H1 (cell line): ENCODE results near the gene LRRC61.

Experiments
- BACH1 ChIP-seq: IDR thresholded peaks from 2 replicates; pipeline ENCODE4 v1.6.1; 2012; ENCODE audit warnings: low read length, improper control_type of control experiment
- CEBPB ChIP-seq: IDR thresholded peaks from 2 replicates; pipeline ENCODE4 v1.6.1; 2012; ENCODE audit warnings: low read depth, low read length
- CREB1 ChIP-seq: IDR thresholded peaks from 2 replicates; pipeline ENCODE4 v1.6.1; 2012; ENCODE audit warnings: inconsistent platforms
- CTCF ChIP-seq, 3 experiments: IDR thresholded peaks; 1 replicate in 2 of 3; 2 replicates in 1 of 3; pipeline versions ENCODE4 v1.5.1 to v1.6.1; 2011; ENCODE audit warnings: low read length in 3 of 3, mild to moderate bottlenecking in 3 of 3, inconsistent platforms in 2 of 3, low read depth in 1 of 3, moderate library complexity in 1 of 3; ENCODE audit not compliant: insufficient read depth in 1 of 3; ENCODE audit errors: control extremely low read depth in 1 of 3
- EZH2 ChIP-seq: fragments of 200-600 bp; sonication (generic); IDR thresholded peaks from 2 replicates; pipeline ENCODE4 v1.7.1; 2012; ENCODE audit warnings: low read depth, mild to moderate bottlenecking, moderate library complexity, low read length, inconsistent platforms; ENCODE audit not compliant: severe bottlenecking
- POLR2AphosphoS5 ChIP-seq: IDR thresholded peaks from 2 replicates; pipeline ENCODE4 v1.6.1; 2011; ENCODE audit warnings: low read depth, low read length
- RAD21 ChIP-seq, 2 experiments: IDR thresholded peaks in 1 of 2; conservative IDR thresholded peaks in 1 of 2; 2 replicates each; pipeline ENCODE4 v1.6.1; 2011; ENCODE audit warnings: low read depth in 2 of 2, low read length in 2 of 2, improper control_type of control experiment in 1 of 2, inconsistent platforms in 1 of 2, mild to moderate bottlenecking in 1 of 2, moderate library complexity in 1 of 2
- RFX5 ChIP-seq: IDR thresholded peaks from 2 replicates; pipeline ENCODE4 v1.6.1; 2011; ENCODE audit warnings: low read depth, low read length, improper control_type of control experiment, borderline replicate concordance
- RXRA ChIP-seq: IDR thresholded peaks from 2 replicates; pipeline ENCODE4 v1.6.1; 2011; ENCODE audit warnings: low read depth, mild to moderate bottlenecking, low read length, moderate library complexity; ENCODE audit not compliant: insufficient read depth
- TF ChIP-seq, protein P1 (sequence below): IDR thresholded peaks from 2 replicates; pipeline ENCODE4 v1.6.1; 2011; ENCODE audit warnings: low read depth, mild to moderate bottlenecking, low read length; ENCODE audit not compliant: insufficient read depth
- TF ChIP-seq, protein P2 (sequence below): IDR thresholded peaks from 2 replicates; pipeline ENCODE4 v1.6.1; 2012; ENCODE audit warnings: inconsistent platforms

DNA sequence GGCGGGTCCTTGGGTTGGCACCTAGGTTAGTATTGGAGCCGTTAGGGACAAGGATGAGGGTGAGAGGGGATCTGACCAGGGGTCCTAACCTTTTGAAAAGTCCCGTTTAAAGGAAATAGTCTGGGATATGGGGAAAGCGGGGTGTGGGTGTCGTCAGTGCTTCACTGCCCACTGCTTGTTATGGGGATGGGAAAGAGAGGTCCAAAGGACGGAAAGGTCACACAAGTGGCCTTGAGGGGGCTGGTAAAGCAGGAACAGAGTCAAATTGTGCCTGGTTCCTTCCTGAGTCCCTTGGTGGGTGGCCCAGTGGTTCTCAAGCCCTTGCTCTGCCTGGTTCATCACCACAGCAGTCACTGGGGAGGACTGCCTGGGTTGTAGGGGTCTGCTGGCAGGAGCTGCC lies 53.4 kb downstream of the LRRC61 start:
- TF ChIP-seq RFX5 (no peak), EZH2 (no peak), CTCF (IDR thresholded peaks at IDR 0.05; ENCODE audit: control extremely low read depth in 1 of 3, insufficient read depth in 1 of 3, low read depth in 1 of 3, low read length in 3 of 3) (no peak), CREB1 (no peak), CEBPB (no peak), BACH1 (no peak), RXRA (no peak), POLR2AphosphoS5 (no peak; the same call in 1 of the 2 replicates), RAD21 (IDR thresholded peaks at IDR 0.05 in 1 of 2, conservative IDR thresholded peaks at IDR 0.05 in 1 of 2; ENCODE audit: low read depth in 2 of 2, low read length in 2 of 2) (no peak)
- TF ChIP-seq, protein P1, sequence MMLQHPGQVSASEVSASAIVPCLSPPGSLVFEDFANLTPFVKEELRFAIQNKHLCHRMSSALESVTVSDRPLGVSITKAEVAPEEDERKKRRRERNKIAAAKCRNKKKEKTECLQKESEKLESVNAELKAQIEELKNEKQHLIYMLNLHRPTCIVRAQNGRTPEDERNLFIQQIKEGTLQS = no peak
- TF ChIP-seq, protein P2, sequence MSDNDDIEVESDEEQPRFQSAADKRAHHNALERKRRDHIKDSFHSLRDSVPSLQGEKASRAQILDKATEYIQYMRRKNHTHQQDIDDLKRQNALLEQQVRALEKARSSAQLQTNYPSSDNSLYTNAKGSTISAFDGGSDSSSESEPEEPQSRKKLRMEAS = no peak
